A673 (cell line): ENCODE data around the gene IL20. TPM values are rescaled to one million over a fixed set of nuclear protein-coding genes. Genes with fewer than 3 reads are reported as not detected.

Experiments
- BruUV-seq: library from RNA; stranded (reverse); fragments of 400-500 nt; replicated peaks from 2 replicates; lab custom pipeline; 2021; lab: Mats Ljungman, UMichigan
- CTCF ChIA-PET: fragments of 300-600 bp; sonication (Branson Sonifier 250); formaldehyde crosslinking; loops from one replicate; lab custom pipeline; 2022; ENCODE audit warnings: antibody characterized with exemption; lab: Charles Lee
- POLR2A ChIA-PET: fragments of 300-600 bp; sonication (Branson Sonifier 250); formaldehyde crosslinking; loops from one replicate; lab custom pipeline; 2022; ENCODE audit warnings: antibody characterized with exemption; ENCODE audit not compliant: low non-redundant PET; lab: Charles Lee
- DNase-seq: peaks from one replicate; pipeline ENCODE4 v3.0.0-alpha.2; 2015; ENCODE audit warnings: low spot score
- H3K27ac ChIP-seq: fragments of 200-600 bp; sonication (generic); 2 replicates; pipeline ENCODE4 v1.5.1; 2016; ENCODE audit warnings: mixed run types, low read depth, mild to moderate bottlenecking, mixed read lengths, antibody characterized with exemption, low read length; ENCODE audit not compliant: poor library complexity, severe bottlenecking
- H3K27me3 ChIP-seq: fragments of 200-600 bp; sonication (generic); replicated peaks from 2 replicates; pipeline ENCODE4 v1.6.1; 2017; ENCODE audit warnings: mixed run types, low read depth, mild to moderate bottlenecking, mixed read lengths, antibody characterized with exemption, low read length; ENCODE audit not compliant: insufficient read depth, poor library complexity
- H3K36me3 ChIP-seq: fragments of 200-600 bp; sonication (generic); 2 replicates; pipeline ENCODE4 v1.6.1; 2016; ENCODE audit warnings: mixed run types, mild to moderate bottlenecking, mixed read lengths, antibody characterized with exemption, low read length; ENCODE audit not compliant: insufficient read depth, poor library complexity, severe bottlenecking
- H3K4me1 ChIP-seq: fragments of 200-600 bp; sonication (generic); 2 replicates; pipeline ENCODE4 v1.6.1; 2017; ENCODE audit warnings: mixed run types, mild to moderate bottlenecking, mixed read lengths, antibody characterized with exemption, low read length; ENCODE audit not compliant: insufficient read depth, poor library complexity, severe bottlenecking
- H3K4me3 ChIP-seq: fragments of 200-600 bp; sonication (generic); 2 replicates; pipeline ENCODE4 v1.5.1; 2016; ENCODE audit warnings: low read depth, mixed run types, mild to moderate bottlenecking, mixed read lengths, low read length; ENCODE audit not compliant: poor library complexity, severe bottlenecking
- H3K9me3 ChIP-seq: fragments of 200-600 bp; sonication (generic); 2 replicates; pipeline ENCODE4 v1.6.1; 2016; ENCODE audit warnings: mixed run types, low read depth, mild to moderate bottlenecking, mixed read lengths, antibody characterized with exemption, low read length; ENCODE audit not compliant: poor library complexity, severe bottlenecking
- EZH2 ChIP-seq: fragments of 200-600 bp; sonication (generic); IDR thresholded peaks from 2 replicates; pipeline ENCODE4 v1.6.1; 2017; ENCODE audit warnings: borderline replicate concordance, low read depth, mild to moderate bottlenecking, mixed read lengths, antibody characterized with exemption, low read length; ENCODE audit not compliant: poor library complexity, severe bottlenecking
- intact Hi-C: fragments of 100-400 bp; cut with micrococcal nuclease; formaldehyde crosslinking; loops from one replicate; pipeline ENCODE4 v1.10.0; 2022; ENCODE audit not compliant: unreplicated experiment
- total RNA-seq: library from RNA; stranded (reverse); gene quantifications from 2 replicates; pipeline ENCODE4 v1.2.3, GENCODE V29; 2021
- TF ChIP-seq, protein P1 (sequence below): fragments of 300-800, 200-600 bp; sonication (generic); conservative IDR thresholded peaks from 2 replicates; pipeline ENCODE4 v1.5.1; 2017; ENCODE audit warnings: low read depth, mild to moderate bottlenecking, antibody characterized with exemption, low read length, moderate library complexity, mixed read lengths

The IL20 gene
- total RNA-seq, 1 experiment from 2014 or later = not detected

DNA sequence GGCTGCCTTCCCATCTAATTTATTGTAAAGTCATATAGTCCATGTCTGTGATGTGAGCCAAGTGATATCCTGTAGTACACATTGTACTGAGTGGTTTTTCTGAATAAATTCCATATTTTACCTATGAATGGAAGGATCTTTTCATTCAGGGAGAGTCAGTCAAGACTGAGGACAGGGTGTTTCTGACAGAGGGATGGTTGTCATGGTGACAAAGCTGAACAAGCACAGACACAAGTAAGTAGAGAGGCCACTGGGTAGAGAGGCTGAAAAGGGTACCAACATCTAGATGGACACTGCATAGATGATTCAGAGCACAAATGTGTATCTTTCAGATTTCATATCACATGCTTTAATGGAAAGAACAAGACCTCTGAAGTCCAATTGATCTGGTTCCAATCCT is 22.6 kb upstream of the IL20 start:
- ChIA-PET POLR2A (no interaction called here), CTCF (no interaction called here)
- DNase-seq = no peak
- intact Hi-C loops = no loop called here
- TF ChIP-seq, protein P1, sequence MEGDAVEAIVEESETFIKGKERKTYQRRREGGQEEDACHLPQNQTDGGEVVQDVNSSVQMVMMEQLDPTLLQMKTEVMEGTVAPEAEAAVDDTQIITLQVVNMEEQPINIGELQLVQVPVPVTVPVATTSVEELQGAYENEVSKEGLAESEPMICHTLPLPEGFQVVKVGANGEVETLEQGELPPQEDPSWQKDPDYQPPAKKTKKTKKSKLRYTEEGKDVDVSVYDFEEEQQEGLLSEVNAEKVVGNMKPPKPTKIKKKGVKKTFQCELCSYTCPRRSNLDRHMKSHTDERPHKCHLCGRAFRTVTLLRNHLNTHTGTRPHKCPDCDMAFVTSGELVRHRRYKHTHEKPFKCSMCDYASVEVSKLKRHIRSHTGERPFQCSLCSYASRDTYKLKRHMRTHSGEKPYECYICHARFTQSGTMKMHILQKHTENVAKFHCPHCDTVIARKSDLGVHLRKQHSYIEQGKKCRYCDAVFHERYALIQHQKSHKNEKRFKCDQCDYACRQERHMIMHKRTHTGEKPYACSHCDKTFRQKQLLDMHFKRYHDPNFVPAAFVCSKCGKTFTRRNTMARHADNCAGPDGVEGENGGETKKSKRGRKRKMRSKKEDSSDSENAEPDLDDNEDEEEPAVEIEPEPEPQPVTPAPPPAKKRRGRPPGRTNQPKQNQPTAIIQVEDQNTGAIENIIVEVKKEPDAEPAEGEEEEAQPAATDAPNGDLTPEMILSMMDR = no peak
- no peak for TF ChIP-seq EZH2
- Histone ChIP-seq H3K27me3 (peaks cover 24% of the 10 kb centered on the region), H3K9me3 (no peaks in the 10 kb centered on the region), H3K4me1 (no peaks in the 10 kb centered on the region), H3K4me3 (no peak overlapping the region), H3K27ac (no peak overlapping the region), H3K36me3 (no peaks in the 10 kb centered on the region)
- no TSS peak for BruUV-seq

- H3K4me1 ChIP-seq = no peaks in the 10 kb centered on the region
- POLR2A ChIA-PET = no interaction called here
- H3K27ac ChIP-seq = no peak overlapping the region
- no TSS peak for BruUV-seq
- peaks cover 16% of the 10 kb centered on the region for H3K27me3 ChIP-seq
- CTCF ChIA-PET = no interaction called here
- no peak for TF ChIP-seq EZH2
- TF ChIP-seq, protein P1 = no peak
- H3K36me3 ChIP-seq = no peaks in the 10 kb centered on the region
- DNase-seq = no peak
- no peaks in the 10 kb centered on the region for H3K9me3 ChIP-seq
- no peak overlapping the region for H3K4me3 ChIP-seq
- intact Hi-C loops = no loop called here
Observed at GRCh38 chr1:206843626-206844025, 21.8 kb upstream of the IL20 start.

DNA sequence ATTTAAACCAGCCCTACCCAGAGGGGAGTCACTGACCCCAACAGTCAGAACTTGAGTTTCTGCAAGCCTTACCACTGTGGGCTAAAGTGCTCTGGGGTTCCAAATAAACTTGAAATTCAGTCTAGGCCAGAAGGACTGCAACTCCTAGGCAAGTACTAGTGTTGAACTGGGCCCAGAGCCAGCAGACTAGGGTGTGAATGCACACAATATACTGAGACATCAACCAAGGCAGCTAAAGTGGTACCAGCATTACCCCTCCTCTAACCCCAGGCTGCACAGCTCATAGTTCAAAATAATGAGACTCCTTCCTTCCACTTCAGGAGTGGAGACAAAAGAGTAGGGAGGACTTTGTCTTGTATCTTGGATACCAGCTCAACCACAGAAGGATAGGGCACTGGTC is 18.9 kb upstream of the IL20 start:
- Histone ChIP-seq H3K4me3 (no peak overlapping the region), H3K9me3 (no peaks in the 10 kb centered on the region), H3K27me3 (peaks cover 28% of the 10 kb centered on the region), H3K27ac (no peak overlapping the region), H3K36me3 (no peaks in the 10 kb centered on the region), H3K4me1 (no peaks in the 10 kb centered on the region)
- ChIA-PET CTCF (no interaction called here), POLR2A (no interaction called here)
- intact Hi-C loops = no loop called here
- TF ChIP-seq, protein P1 = no peak
- TF ChIP-seq EZH2 = no peak
- DNase-seq = no peak
- no TSS peak for BruUV-seq
